ENCODE results near the gene UNC13B.

GRCh38 chr9:35341021-35341420, 179.2 kb downstream of the UNC13B start:
- TF ChIP-seq ZNF263 (CRISPR knock-in tag; IDR thresholded peaks at IDR 0.05; ENCODE audit: low read depth): no peak
- no peak for TF ChIP-seq RELA (CRISPR knock-in tag; IDR thresholded peaks at IDR 0.05; ENCODE audit: borderline replicate concordance)
- TF ChIP-seq CTCF (IDR thresholded peaks at IDR 0.05): no peak
- TF ChIP-seq ZNF423 (CRISPR knock-in tag; IDR thresholded peaks at IDR 0.05): no peak
- no peak for TF ChIP-seq ESRRA (CRISPR knock-in tag; IDR thresholded peaks at IDR 0.05; ENCODE audit: borderline replicate concordance)
- no peak for TF ChIP-seq MAX (CRISPR knock-in tag; IDR thresholded peaks at IDR 0.05)
- no peak for TF ChIP-seq ATF3 (CRISPR knock-in tag; conservative IDR thresholded peaks at IDR 0.05)
- TF ChIP-seq SP1 (CRISPR knock-in tag; conservative IDR thresholded peaks at IDR 0.05): no peak
- TF ChIP-seq PREB (CRISPR knock-in tag; IDR thresholded peaks at IDR 0.05; ENCODE audit: borderline replicate concordance): no peak
- TF ChIP-seq JUN (CRISPR knock-in tag; IDR thresholded peaks at IDR 0.05): no peak
- no peak for TF ChIP-seq E2F1 (CRISPR knock-in tag; IDR thresholded peaks at IDR 0.05)
